Peyer's patch (tissue), 4 donors: Measurements from ENCODE around the gene SUN5.

ENCODE experiments used
- POLR2A ChIP-seq, 2 donors: fragments of 450-650 bp; IDR thresholded peaks; one replicate each; pipeline ENCODE4 v1.5.1; 2017; ENCODE audit warnings: antibody characterized with exemption in 2 of 2, mild to moderate bottlenecking in 2 of 2, moderate library complexity in 2 of 2
- TF ChIP-seq, protein P1 (sequence below), 6 experiments: fragments of 450-650 bp in 4 of 6; fragments of 200-600 bp in 2 of 6; sonication (generic) in 1 of 6; IDR thresholded peaks; one replicate each; pipeline ENCODE4 v1.5.1; 2017 to 2019; ENCODE audit warnings: antibody characterized with exemption in 6 of 6, mild to moderate bottlenecking in 3 of 6, moderate library complexity in 1 of 6

- TF ChIP-seq, protein P1, sequence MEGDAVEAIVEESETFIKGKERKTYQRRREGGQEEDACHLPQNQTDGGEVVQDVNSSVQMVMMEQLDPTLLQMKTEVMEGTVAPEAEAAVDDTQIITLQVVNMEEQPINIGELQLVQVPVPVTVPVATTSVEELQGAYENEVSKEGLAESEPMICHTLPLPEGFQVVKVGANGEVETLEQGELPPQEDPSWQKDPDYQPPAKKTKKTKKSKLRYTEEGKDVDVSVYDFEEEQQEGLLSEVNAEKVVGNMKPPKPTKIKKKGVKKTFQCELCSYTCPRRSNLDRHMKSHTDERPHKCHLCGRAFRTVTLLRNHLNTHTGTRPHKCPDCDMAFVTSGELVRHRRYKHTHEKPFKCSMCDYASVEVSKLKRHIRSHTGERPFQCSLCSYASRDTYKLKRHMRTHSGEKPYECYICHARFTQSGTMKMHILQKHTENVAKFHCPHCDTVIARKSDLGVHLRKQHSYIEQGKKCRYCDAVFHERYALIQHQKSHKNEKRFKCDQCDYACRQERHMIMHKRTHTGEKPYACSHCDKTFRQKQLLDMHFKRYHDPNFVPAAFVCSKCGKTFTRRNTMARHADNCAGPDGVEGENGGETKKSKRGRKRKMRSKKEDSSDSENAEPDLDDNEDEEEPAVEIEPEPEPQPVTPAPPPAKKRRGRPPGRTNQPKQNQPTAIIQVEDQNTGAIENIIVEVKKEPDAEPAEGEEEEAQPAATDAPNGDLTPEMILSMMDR (IDR thresholded peaks at IDR 0.05), result no peak
- TF ChIP-seq POLR2A (IDR thresholded peaks at IDR 0.05), result no peak
Observed at GRCh38 chr20:32983459-32984112, 20.6 kb downstream of the SUN5 start.
